Stimulated activated CD4-positive, alpha-beta T cell treated with anti-CD3 and anti-CD28 coated beads, Interleukin-1b, Interleukin-23, amount 100 ng/mL, for 24 hours (primary cell): ENCODE measurements around the gene COL25A1.
"Not testable (repeated sequence)": the region's sequence is repeated elsewhere in the genome, so short reads cannot be mapped to it uniquely, and the experiment has no call there.

ENCODE experiments used
- DNase-seq, 4 experiments: peaks; one replicate each; pipeline ENCODE4 v3.0.0-alpha.2; 2020; ENCODE audit warnings: low read depth in 4 of 4, low spot score in 1 of 4

COL25A1 gene

GRCh38 chr4:109016200-109016599 lies 286.3 kb downstream of the COL25A1 start:
- no peak for DNase-seq

GRCh38 chr4:109015413-109015810 lies 287.0 kb downstream of the COL25A1 start:
- DNase-seq, result no peak

DNA sequence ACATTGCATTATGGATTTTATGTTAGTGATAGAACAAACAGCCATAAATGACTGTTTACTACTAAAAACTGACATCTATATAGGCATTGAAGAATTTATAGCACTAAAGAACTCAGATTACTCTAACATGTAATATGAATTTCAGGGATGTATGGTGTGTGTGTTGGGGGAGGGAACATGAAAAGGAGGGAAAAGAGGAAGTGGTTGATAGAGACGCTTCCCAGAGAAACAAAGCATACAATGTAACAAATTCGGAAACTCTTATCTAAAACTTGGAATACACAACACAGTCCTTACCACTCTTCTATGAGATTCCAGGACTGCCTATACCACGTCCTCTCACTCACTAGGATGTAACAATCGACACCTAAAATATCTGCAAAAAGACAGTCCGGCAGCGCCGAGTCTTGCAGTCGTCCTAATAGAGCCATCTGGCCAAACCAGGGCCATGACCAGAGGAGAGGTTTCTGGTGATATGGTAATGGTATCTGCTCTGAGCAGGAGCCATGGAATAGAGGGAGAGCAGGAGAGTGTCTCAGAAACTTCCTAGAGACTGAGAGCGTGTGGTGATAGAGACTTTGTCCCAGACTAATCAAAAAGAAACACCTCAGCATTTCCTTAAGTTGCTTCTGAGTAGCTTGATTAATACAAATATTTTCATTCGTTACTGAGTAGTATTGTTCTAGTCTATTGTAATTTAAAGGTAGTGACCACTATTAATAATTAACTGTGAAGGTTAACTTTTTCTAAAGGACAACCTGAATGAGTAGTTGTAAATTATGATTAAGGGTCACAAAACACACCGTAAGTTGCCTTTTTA lies 287.7 kb downstream of the COL25A1 start:
- no peak for DNase-seq

GRCh38 chr4:109012286-109012880 lies 290.1 kb downstream of the COL25A1 start:
- no peak for DNase-seq

- no peak for DNase-seq
Measured at GRCh38 chr4:109011241-109012026, 291.0 kb downstream of the COL25A1 start.

DNA sequence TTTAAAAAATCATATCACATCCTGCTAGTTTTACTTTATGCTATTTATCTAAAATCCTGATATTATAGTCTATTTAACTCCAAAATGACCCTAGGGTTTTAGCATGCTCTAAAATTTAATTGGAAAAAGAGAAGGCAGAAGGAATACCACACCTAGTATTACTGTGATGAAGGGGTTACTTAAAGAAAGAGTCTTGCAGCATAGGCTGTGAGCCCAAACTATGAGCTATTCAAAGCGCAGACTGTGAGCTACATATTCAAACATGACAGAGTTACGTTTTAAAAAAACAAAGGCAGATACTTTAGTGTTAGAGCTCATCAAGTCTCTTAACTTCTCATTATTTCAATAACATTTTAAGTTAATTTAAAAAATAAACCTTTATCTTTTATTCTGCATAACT lies 291.9 kb downstream of the COL25A1 start:
- no peak for DNase-seq

DNA sequence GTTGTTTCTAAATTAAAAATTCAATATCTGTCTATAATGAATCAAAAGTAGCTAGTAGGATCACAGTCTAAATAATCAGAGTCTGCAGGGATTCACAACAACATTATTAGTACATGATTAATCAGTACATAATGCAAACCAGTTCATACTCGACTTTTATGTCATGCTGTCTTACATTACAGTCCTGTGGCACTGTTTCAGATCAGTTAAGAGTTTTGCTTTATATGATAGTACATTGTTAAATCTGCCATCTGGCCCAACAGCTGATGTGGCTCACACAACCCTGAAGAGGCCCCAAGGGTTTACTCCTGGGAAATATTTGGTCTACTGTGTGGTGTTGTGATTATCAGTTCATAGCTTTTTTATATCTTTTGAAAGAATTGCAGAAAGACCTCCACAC lies 292.5 kb downstream of the COL25A1 start:
- no peak for DNase-seq

GRCh38 chr4:109007976-109008375 lies 294.5 kb downstream of the COL25A1 start:
- DNase-seq, result no peak

DNA sequence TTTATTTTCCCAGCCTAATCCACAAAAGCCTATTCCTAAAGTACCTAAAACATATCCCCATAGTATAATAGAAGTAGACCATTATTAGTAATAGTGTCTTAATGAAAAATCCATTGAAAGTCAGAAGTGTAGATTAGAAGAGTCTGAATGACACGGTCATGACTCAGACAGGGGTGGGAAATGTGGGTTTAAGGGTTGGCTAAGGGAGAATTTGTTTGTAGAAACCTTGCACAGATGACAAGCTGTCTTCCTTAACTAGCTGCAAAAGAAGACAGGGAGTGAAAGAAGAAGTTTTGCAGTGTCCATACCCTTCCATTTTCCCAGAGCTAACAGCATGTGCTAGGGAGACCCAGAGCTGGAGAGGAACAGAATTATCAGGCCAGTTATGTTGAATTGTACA lies 296.9 kb downstream of the COL25A1 start:
- no peak for DNase-seq

GRCh38 chr4:109004418-109004817 lies 298.0 kb downstream of the COL25A1 start:
- DNase-seq, result no peak

DNA sequence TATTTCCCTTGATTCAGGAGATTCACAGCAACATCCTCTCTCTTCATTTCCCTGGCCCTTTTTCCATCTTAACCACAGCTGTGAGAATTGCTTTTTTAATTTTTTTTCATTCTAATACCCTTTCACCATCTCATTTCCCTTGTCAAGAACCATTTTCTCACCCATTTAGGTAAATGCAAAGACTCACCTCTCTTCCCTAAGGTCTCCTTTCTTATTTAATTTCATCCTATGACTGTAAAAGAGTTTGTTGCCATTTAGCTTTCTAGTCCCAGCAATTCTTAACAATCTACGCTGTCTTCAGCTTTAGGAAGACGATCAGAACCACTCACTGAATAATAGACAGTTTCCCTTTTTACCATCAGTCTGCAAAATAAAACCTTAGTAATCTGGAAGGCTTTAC lies 298.5 kb downstream of the COL25A1 start:
- DNase-seq, result no peak

DNA sequence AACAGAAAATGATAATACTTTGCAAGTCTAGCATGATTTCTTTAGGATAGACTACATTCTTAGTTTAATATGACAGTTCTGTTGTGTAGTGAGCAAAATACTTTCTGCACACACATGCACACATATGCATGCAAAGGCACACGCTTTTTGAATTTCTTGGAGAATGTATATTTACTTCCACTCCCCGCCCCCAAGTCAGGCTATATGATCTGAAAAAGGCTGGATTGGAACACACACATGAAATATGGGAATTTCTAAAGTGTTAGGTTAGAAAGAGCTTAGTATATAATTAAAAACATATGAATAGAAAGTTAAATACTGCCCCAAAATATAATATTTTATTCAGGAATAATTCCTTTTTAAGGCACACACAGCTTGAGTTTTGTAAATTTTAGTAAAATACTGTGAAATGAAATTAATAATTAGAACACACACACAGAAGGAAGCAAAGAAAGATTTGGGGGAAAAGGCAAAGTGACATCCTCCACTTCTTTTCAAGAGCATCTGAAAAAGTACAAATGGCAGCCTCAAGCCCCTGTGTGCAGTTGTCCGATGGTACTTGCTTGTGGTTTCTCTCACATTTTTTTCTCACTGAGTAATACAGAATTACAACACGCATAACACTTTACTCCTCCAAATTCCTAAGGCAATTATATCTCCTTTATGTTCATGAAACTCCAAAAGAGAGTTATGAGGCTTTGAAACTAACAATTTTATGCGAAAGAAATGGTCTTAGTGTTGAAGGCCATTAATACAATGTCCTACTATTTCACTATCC lies 310.7 kb downstream of the COL25A1 start:
- no peak for DNase-seq

- DNase-seq, result no peak
Measured at GRCh38 chr4:108988464-108989195, 313.8 kb downstream of the COL25A1 start.

- not testable (repeated sequence) for DNase-seq
Measured at GRCh38 chr4:108984495-108984894, 318.0 kb downstream of the COL25A1 start.

GRCh38 chr4:108982402-108983185 lies 319.9 kb downstream of the COL25A1 start:
- no peak for DNase-seq

- DNase-seq, result no peak
Measured at GRCh38 chr4:108980455-108981239, 321.8 kb downstream of the COL25A1 start.

GRCh38 chr4:108979759-108980158 lies 322.7 kb downstream of the COL25A1 start:
- no peak for DNase-seq

GRCh38 chr4:108978066-108978465 lies 324.4 kb downstream of the COL25A1 start:
- no peak for DNase-seq
